Panc1 (cell line): ENCODE measurements around the gene PRRG4.

Source experiments
- CTCF ChIP-seq: fragments of 450-650 bp; IDR thresholded peaks from 2 replicates; pipeline ENCODE4 v1.5.1; 2017; ENCODE audit warnings: mild to moderate bottlenecking
- POLR2AphosphoS5 ChIP-seq: IDR thresholded peaks from 2 replicates; pipeline ENCODE4 v1.6.1; 2012; ENCODE audit warnings: mild to moderate bottlenecking, low read depth, low read length, moderate library complexity
- REST ChIP-seq, 2 experiments: IDR thresholded peaks; 2 replicates each; pipeline ENCODE4 v1.6.1; 2011 to 2012; ENCODE audit warnings: low read depth in 2 of 2, control low read depth in 1 of 2, low read length in 1 of 2, mild to moderate bottlenecking in 1 of 2, moderate library complexity in 1 of 2; ENCODE audit not compliant: insufficient read depth in 1 of 2
- TCF7L2 ChIP-seq: IDR thresholded peaks from 2 replicates; pipeline ENCODE4 v1.6.1; 2011; ENCODE audit warnings: mild to moderate bottlenecking, low read depth, low read length, inconsistent platforms

GRCh38 chr11:32786811-32787210 is 42.9 kb upstream of the PRRG4 start:
- TF ChIP-seq CTCF (no peak), REST (IDR thresholded peaks at IDR 0.05; ENCODE audit: insufficient read depth in 1 of 2, low read depth in 2 of 2, low read length in 1 of 2) (no peak), POLR2AphosphoS5 (no peak), TCF7L2 (no peak)
